GM12878 (cell line): ENCODE results near the gene SLC2A14. TPM values are rescaled to one million over a fixed set of nuclear protein-coding genes. Genes with fewer than 3 reads are reported as not detected.

ENCODE experiments used
- ATAC-seq: fragments of 200-7000 bp; cut with Tn5 transposase; 3 replicates; pipeline ENCODE4 v1.9.1; 2020; ENCODE audit warnings: mild to moderate bottlenecking, moderate library complexity
- BruUV-seq: library from RNA; stranded (reverse); fragments of 400-500 nt; replicated peaks from 2 replicates; lab custom pipeline; 2021; lab: Mats Ljungman, UMichigan
- CTCF ChIA-PET: fragments of 300-600 bp; sonication (Branson Sonifier 250); formaldehyde crosslinking; extraction: SDS; loops from one replicate; lab custom pipeline; 2021; ENCODE audit warnings: inconsistent platforms; lab: Yijun Ruan, JAX
- POLR2A ChIA-PET: fragments of 350-600 bp; formaldehyde crosslinking; extraction: SDS; loops from one replicate; lab custom pipeline; 2021; ENCODE audit warnings: inconsistent platforms; lab: Charles Lee
- RAD21 ChIA-PET: fragments of 300-600 bp; sonication (Branson Sonifier 250); formaldehyde crosslinking; loops from one replicate; lab custom pipeline; 2023; ENCODE audit warnings: antibody characterized with exemption; ENCODE audit not compliant: unreplicated experiment; lab: Charles Lee
- SMC1A ChIA-PET: fragments of 300-600 bp; sonication (Branson Sonifier 250); formaldehyde crosslinking; loops from one replicate; lab custom pipeline; 2023; ENCODE audit not compliant: unreplicated experiment, uncharacterized antibody; lab: Charles Lee
- DNase-seq: peaks from one replicate; pipeline ENCODE4 v3.0.0-alpha.2; 2011; ENCODE audit warnings: low read depth, low spot score
- FAIRE-seq: peaks from 3 replicates; lab custom pipeline; 2011; peaks lifted over from hg19 to GRCh38; lab: Jason Lieb, UNC
- H2AFZ ChIP-seq: 2 replicates; pipeline ENCODE4 v1.6.0; 2011; ENCODE audit warnings: low read depth, low read length, control low read depth; ENCODE audit not compliant: control insufficient read depth
- H3K27ac ChIP-seq: 2 replicates; pipeline ENCODE4 v1.5.1; 2011; ENCODE audit warnings: control low read depth; ENCODE audit not compliant: control insufficient read depth, insufficient read depth
- H3K27me3 ChIP-seq, 2 experiments: replicated peaks in 1 of 2; 2 replicates each; pipeline versions ENCODE4 v1.6.0 to v1.6.1; 2011; ENCODE audit warnings: low read length in 1 of 2; ENCODE audit not compliant: control insufficient read depth in 2 of 2, insufficient read depth in 2 of 2
- H3K36me3 ChIP-seq, 2 experiments: 2 replicates each; pipeline ENCODE4 v1.5.1; 2011; ENCODE audit warnings: low read length in 1 of 2; ENCODE audit not compliant: control insufficient read depth in 2 of 2, insufficient read depth in 2 of 2
- H3K4me1 ChIP-seq: 2 replicates; pipeline ENCODE4 v1.6.1; 2011; ENCODE audit warnings: mild to moderate bottlenecking, low read length, moderate library complexity, mixed read lengths; ENCODE audit not compliant: control insufficient read depth, insufficient read depth
- H3K4me2 ChIP-seq: 2 replicates; pipeline ENCODE4 v1.6.0; 2011; ENCODE audit warnings: control low read depth; ENCODE audit not compliant: control insufficient read depth, insufficient read depth
- H3K4me3 ChIP-seq: fragments of 200-600 bp; sonication (generic); 2 replicates; pipeline ENCODE4 v1.5.1; 2016
- H3K79me2 ChIP-seq: 2 replicates; pipeline ENCODE4 v1.6.0; 2011; ENCODE audit warnings: low read length; ENCODE audit not compliant: control insufficient read depth, insufficient read depth
- H3K9ac ChIP-seq: 2 replicates; pipeline ENCODE4 v1.8.0; 2011; ENCODE audit warnings: low read length, control low read depth, mixed read lengths; ENCODE audit not compliant: control insufficient read depth, insufficient read depth
- H3K9me3 ChIP-seq: replicated peaks from 3 replicates; pipeline ENCODE4 v1.5.1; 2011; ENCODE audit warnings: mild to moderate bottlenecking, low read length; ENCODE audit not compliant: control insufficient read depth, insufficient read depth
- H4K20me1 ChIP-seq: 2 replicates; pipeline ENCODE4 v1.6.0; 2011; ENCODE audit not compliant: control insufficient read depth, insufficient read depth
- BHLHE40 ChIP-seq, 2 experiments: fragments of 450-650 bp in 1 of 2; IDR thresholded peaks; 2 replicates each; pipeline ENCODE4 v1.6.1; 2011 to 2017; ENCODE audit warnings: low read depth in 2 of 2, borderline replicate concordance in 1 of 2, improper control_type of control experiment in 1 of 2, low read length in 1 of 2, mild to moderate bottlenecking in 1 of 2
- CREB1 ChIP-seq: IDR thresholded peaks from 2 replicates; pipeline ENCODE4 v1.6.1; 2012; ENCODE audit warnings: low read depth, mild to moderate bottlenecking, inconsistent platforms
- EZH2 ChIP-seq: IDR thresholded peaks from 2 replicates; pipeline ENCODE4 v1.6.1; 2012; ENCODE audit warnings: low read depth, mild to moderate bottlenecking, control low read depth, inconsistent platforms, low read length, borderline replicate concordance; ENCODE audit not compliant: control insufficient read depth
- HDAC2 ChIP-seq: fragments of 200-600 bp; sonication (generic); IDR thresholded peaks from 2 replicates; pipeline ENCODE4 v1.6.1; 2017
- HDGF ChIP-seq: fragments of 450-650 bp; IDR thresholded peaks from 2 replicates; pipeline ENCODE4 v1.6.1; 2016; ENCODE audit warnings: antibody characterized with exemption
- KAT2A ChIP-seq: conservative IDR thresholded peaks from 2 replicates; pipeline ENCODE4 v1.6.1; 2011; ENCODE audit warnings: low read depth, low read length; ENCODE audit not compliant: control insufficient read depth
- MTA3 ChIP-seq: IDR thresholded peaks from 2 replicates; pipeline ENCODE4 v1.6.1; 2012; ENCODE audit warnings: low read length, inconsistent platforms, borderline replicate concordance
- PBX3 ChIP-seq: IDR thresholded peaks from 2 replicates; pipeline ENCODE4 v1.6.1; 2011; ENCODE audit warnings: mild to moderate bottlenecking, low read depth, low read length, moderate library complexity; ENCODE audit not compliant: insufficient replicate concordance
- RCOR1 ChIP-seq: conservative IDR thresholded peaks from 2 replicates; pipeline ENCODE4 v1.6.1; 2012; ENCODE audit warnings: low read depth, low read length, improper control_type of control experiment
- SIN3A ChIP-seq: IDR thresholded peaks from 2 replicates; pipeline ENCODE4 v1.6.1; 2012; ENCODE audit warnings: low read depth, low read length, improper control_type of control experiment
- SPI1 ChIP-seq: IDR thresholded peaks from 2 replicates; pipeline ENCODE4 v1.6.1; 2011; ENCODE audit warnings: low read depth, mild to moderate bottlenecking, low read length, moderate library complexity, borderline replicate concordance; ENCODE audit not compliant: insufficient read depth
- SRF ChIP-seq, 2 experiments: IDR thresholded peaks; 2 replicates each; pipeline ENCODE4 v1.6.1; 2011; ENCODE audit warnings: low read depth in 2 of 2, low read length in 2 of 2, mild to moderate bottlenecking in 1 of 2, moderate library complexity in 1 of 2
- STAT3 ChIP-seq: IDR thresholded peaks from 2 replicates; pipeline ENCODE4 v1.6.1; 2011; ENCODE audit warnings: low read depth, low read length, improper control_type of control experiment
- YY1 ChIP-seq: IDR thresholded peaks from 2 replicates; pipeline ENCODE4 v1.6.1; 2011; ENCODE audit warnings: low read depth, mild to moderate bottlenecking, low read length
- WGBS: methylation state at CpG from one replicate; pipeline ENCODE4 v1.1.6; 2016; ENCODE audit warnings: low lambda C conversion rate; ENCODE audit not compliant: insufficient replicate concordance, insufficient coverage; ENCODE audit errors: missing lambda C conversion rate; 5-methylcytosine and 5-hydroxymethylcytosine counted together
- in situ Hi-C: fragments of 300-500 bp; cut with MboI; formaldehyde crosslinking; loops from 9 replicates; pipeline ENCODE4 v1.14.3; 2018; ENCODE audit warnings: mixed read lengths
- intact Hi-C: fragments of 100-400 bp; cut with micrococcal nuclease; formaldehyde crosslinking; loops from one replicate; pipeline ENCODE4 v1.14.2; 2022; ENCODE audit not compliant: unreplicated experiment
- polyA plus RNA-seq, 11 experiments: library from polyadenylated mRNA; depleted of rRNA in 4 of 11; unstranded in 6 of 11; stranded (reverse) in 5 of 11; fragments of >200 nt; fragmentation: Nextera tagmentation in 4 of 11; fragmentation: Illumina TruSeq in 1 of 11; extraction: Ambion mirVana in 4 of 11; extraction: Trizol in 1 of 11; gene quantifications; 1 replicate in 1 of 11; 2 replicates in 10 of 11; pipeline versions ENCODE4 v1.2.1 to v1.2.3, GENCODE V29; 2011 to 2016; ENCODE audit warnings: inconsistent platforms in 2 of 11, missing spikeins in 2 of 11, low read depth in 1 of 11
- total RNA-seq, 4 experiments: library from RNA; depleted of rRNA in 3 of 4; stranded (reverse); fragments of >200 nt in 3 of 4; fragmentation: Illumina TruSeq in 1 of 4; extraction: Trizol in 1 of 4; gene quantifications; 2 replicates each; pipeline versions ENCODE4 v1.2.1 to v1.2.3, GENCODE V29; 2013 to 2021
- TF ChIP-seq, protein P1 (sequence below): IDR thresholded peaks from 2 replicates; pipeline ENCODE4 v1.6.1; 2012; ENCODE audit warnings: low read length, inconsistent platforms
- TF ChIP-seq, protein P2 (sequence below): IDR thresholded peaks from 2 replicates; pipeline ENCODE4 v1.6.1; 2011; ENCODE audit warnings: borderline replicate concordance, low read depth, mild to moderate bottlenecking, moderate library complexity, mixed read lengths, low read length; ENCODE audit not compliant: insufficient read depth; ENCODE audit errors: extremely low read length

The SLC2A14 gene
- total and polyA plus RNA-seq, 10 of the 15 experiments (the other 5 are each of a cell fraction or from before 2014, with no cell fraction given), result 0.05 to 0.69 (median 0.19) TPM; not detected in 1

DNA sequence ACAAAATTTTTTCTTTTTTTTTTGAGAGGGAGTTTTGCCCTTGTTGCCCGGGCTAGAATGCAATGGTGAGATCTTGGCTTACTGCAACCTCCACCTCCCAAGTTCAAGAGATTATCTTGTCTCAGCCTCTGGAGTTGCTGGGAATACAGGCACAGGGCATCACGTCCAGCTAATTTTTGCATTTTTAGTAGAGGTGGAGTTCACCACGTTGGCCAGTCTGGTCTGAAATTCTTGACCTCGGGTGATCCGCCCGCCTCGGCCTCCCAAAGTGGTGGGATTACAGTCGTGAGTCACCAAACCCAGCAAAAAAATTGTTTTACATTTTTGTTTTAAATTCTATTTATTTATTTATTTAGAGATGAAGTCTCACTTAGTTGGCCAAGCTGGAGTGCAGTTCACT lies 4.7 kb upstream of the SLC2A14 start:
- TF ChIP-seq HDAC2 (no peak), SRF (IDR thresholded peaks at IDR 0.05; ENCODE audit: low read depth in 2 of 2, low read length in 2 of 2) (no peak), EZH2 (no peak), BHLHE40 (IDR thresholded peaks at IDR 0.05; ENCODE audit: borderline replicate concordance in 1 of 2, low read depth in 2 of 2, low read length in 1 of 2) (no peak), YY1 (no peak), HDGF (no peak), RCOR1 (no peak), SIN3A (no peak), KAT2A (no peak), STAT3 (no peak), PBX3 (no peak), CREB1 (no peak), MTA3 (no peak), SPI1 (no peak)
- TF ChIP-seq, protein P1, sequence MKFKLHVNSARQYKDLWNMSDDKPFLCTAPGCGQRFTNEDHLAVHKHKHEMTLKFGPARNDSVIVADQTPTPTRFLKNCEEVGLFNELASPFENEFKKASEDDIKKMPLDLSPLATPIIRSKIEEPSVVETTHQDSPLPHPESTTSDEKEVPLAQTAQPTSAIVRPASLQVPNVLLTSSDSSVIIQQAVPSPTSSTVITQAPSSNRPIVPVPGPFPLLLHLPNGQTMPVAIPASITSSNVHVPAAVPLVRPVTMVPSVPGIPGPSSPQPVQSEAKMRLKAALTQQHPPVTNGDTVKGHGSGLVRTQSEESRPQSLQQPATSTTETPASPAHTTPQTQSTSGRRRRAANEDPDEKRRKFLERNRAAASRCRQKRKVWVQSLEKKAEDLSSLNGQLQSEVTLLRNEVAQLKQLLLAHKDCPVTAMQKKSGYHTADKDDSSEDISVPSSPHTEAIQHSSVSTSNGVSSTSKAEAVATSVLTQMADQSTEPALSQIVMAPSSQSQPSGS, result no peak
- TF ChIP-seq, protein P2, sequence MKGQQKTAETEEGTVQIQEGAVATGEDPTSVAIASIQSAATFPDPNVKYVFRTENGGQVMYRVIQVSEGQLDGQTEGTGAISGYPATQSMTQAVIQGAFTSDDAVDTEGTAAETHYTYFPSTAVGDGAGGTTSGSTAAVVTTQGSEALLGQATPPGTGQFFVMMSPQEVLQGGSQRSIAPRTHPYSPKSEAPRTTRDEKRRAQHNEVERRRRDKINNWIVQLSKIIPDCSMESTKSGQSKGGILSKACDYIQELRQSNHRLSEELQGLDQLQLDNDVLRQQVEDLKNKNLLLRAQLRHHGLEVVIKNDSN, result no peak
- H3K9me3 ChIP-seq, result no peaks in the 10 kb centered on the region
- no peak overlapping the region for H3K27ac ChIP-seq
- no peaks in the 10 kb centered on the region for H3K79me2 ChIP-seq
- POLR2A ChIA-PET, result no interaction called here
- no peaks in the 10 kb centered on the region for H4K20me1 ChIP-seq
- SMC1A ChIA-PET, result no interaction called here
- H3K27me3 ChIP-seq, result no peaks in the 10 kb centered on the region
- H3K4me3 ChIP-seq, result no peak overlapping the region
- RAD21 ChIA-PET, result no interaction called here
- H3K4me1 ChIP-seq, result no peaks in the 10 kb centered on the region
- H3K4me2 ChIP-seq, result no peak overlapping the region
- DNase-seq (no peak), ATAC-seq (no peak), FAIRE-seq (no peak)
- no peak overlapping the region for H3K9ac ChIP-seq
- no peaks in the 10 kb centered on the region for H3K36me3 ChIP-seq
- CTCF ChIA-PET, result interaction anchor here (1.1 kb wide), 1 partner anchor 11 kb away, joined by 5 read pairs; no protein-coding TSS in a partner anchor
- BruUV-seq, result no TSS peak
- in situ Hi-C loops (no loop called here), intact Hi-C loops (no loop called here)
- WGBS, result 56% methylated on average over 8 of the region's 8 CpGs
- H2AFZ ChIP-seq, result no peak overlapping the region
